Neuronal stem cell (in vitro differentiated cells): ENCODE data around the gene SMARCA5.
A peak's percentile ranks its signal among the peaks of the same experiment; 100 is the strongest.

Source experiments
- DNase-seq: peaks from one replicate; pipeline ENCODE4 v3.0.0-alpha.2; 2013; ENCODE audit warnings: low spot score
- H2AFZ ChIP-seq: one replicate; pipeline ENCODE4 v1.6.1; 2013; ENCODE audit warnings: mild to moderate bottlenecking, low read length, inconsistent platforms
- H2AK5ac ChIP-seq: 2 replicates; pipeline ENCODE4 v1.6.1; 2013; ENCODE audit warnings: low read depth, mild to moderate bottlenecking, inconsistent platforms, low read length, moderate library complexity, mixed read lengths
- H2BK120ac ChIP-seq: 2 replicates; pipeline ENCODE4 v1.6.1; 2013; ENCODE audit warnings: low read depth, mild to moderate bottlenecking, inconsistent platforms, low read length, moderate library complexity, mixed read lengths
- H2BK12ac ChIP-seq: one replicate; pipeline ENCODE4 v1.6.1; 2013; ENCODE audit warnings: low read length, inconsistent platforms
- H2BK15ac ChIP-seq: 2 replicates; pipeline ENCODE4 v1.6.1; 2013; ENCODE audit warnings: mild to moderate bottlenecking, low read length, inconsistent platforms, mixed read lengths
- H2BK5ac ChIP-seq: one replicate; pipeline ENCODE4 v1.6.1; 2013; ENCODE audit warnings: inconsistent platforms, mild to moderate bottlenecking, low read length, moderate library complexity
- H3K14ac ChIP-seq: one replicate; pipeline ENCODE4 v1.6.1; 2013; ENCODE audit warnings: low read length, inconsistent platforms
- H3K18ac ChIP-seq: 2 replicates; pipeline ENCODE4 v1.6.1; 2013; ENCODE audit warnings: low read length, inconsistent platforms
- H3K23ac ChIP-seq: 2 replicates; pipeline ENCODE4 v1.6.1; 2013; ENCODE audit warnings: low read depth, mild to moderate bottlenecking, mixed read lengths, low read length, inconsistent platforms; ENCODE audit not compliant: poor library complexity
- H3K27ac ChIP-seq: replicated peaks from 3 replicates; pipeline ENCODE4 v1.5.1; 2013; ENCODE audit warnings: low read length, inconsistent platforms
- H3K27me3 ChIP-seq, 3 experiments: 2 replicates each; pipeline ENCODE4 v1.6.1; 2013; ENCODE audit warnings: low read length in 3 of 3, mild to moderate bottlenecking in 2 of 3, inconsistent platforms in 1 of 3, low read depth in 1 of 3, mixed read lengths in 1 of 3, moderate library complexity in 1 of 3; ENCODE audit not compliant: control insufficient read depth in 3 of 3, insufficient read depth in 3 of 3
- H3K36me3 ChIP-seq, 2 donors: replicated peaks in 1 of 2; 2 replicates each; pipeline ENCODE4 v1.6.1; 2013; ENCODE audit warnings: low read length in 2 of 2; ENCODE audit not compliant: control insufficient read depth in 2 of 2, insufficient read depth in 2 of 2
- H3K4ac ChIP-seq: 2 replicates; pipeline ENCODE4 v1.6.1; 2013; ENCODE audit warnings: inconsistent platforms, mild to moderate bottlenecking, low read length, moderate library complexity
- H3K4me1 ChIP-seq, 2 donors: 1 replicate in 1 of 2; 2 replicates in 1 of 2; pipeline ENCODE4 v1.6.1; 2013; ENCODE audit warnings: low read length in 2 of 2, low read depth in 1 of 2; ENCODE audit not compliant: control insufficient read depth in 2 of 2, insufficient read depth in 1 of 2
- H3K4me2 ChIP-seq: one replicate; pipeline ENCODE4 v1.6.1; 2013; ENCODE audit warnings: mild to moderate bottlenecking, low read length, inconsistent platforms; ENCODE audit not compliant: insufficient read depth, poor library complexity, severe bottlenecking
- H3K4me3 ChIP-seq, 2 donors: 2 replicates each; pipeline ENCODE4 v1.5.1; 2013; ENCODE audit warnings: low read length in 2 of 2, mild to moderate bottlenecking in 2 of 2, inconsistent platforms in 1 of 2, moderate library complexity in 1 of 2
- H3K79me1 ChIP-seq: one replicate; pipeline ENCODE4 v1.6.1; 2013; ENCODE audit warnings: low read depth, mild to moderate bottlenecking, inconsistent platforms, low read length, moderate library complexity
- H3K9ac ChIP-seq: one replicate; pipeline ENCODE4 v1.6.1; 2013; ENCODE audit warnings: mild to moderate bottlenecking, low read depth, low read length, inconsistent platforms; ENCODE audit not compliant: poor library complexity
- H3K9me3 ChIP-seq, 2 donors: replicated peaks in 1 of 2; 2 replicates each; pipeline versions ENCODE3 to v1.6.1; 2013; ENCODE audit warnings: low read length in 2 of 2, mild to moderate bottlenecking in 2 of 2, inconsistent platforms in 1 of 2, low read depth in 1 of 2, mixed read lengths in 1 of 2, moderate library complexity in 1 of 2; ENCODE audit not compliant: control insufficient read depth in 2 of 2, insufficient read depth in 1 of 2
- H4K8ac ChIP-seq: one replicate; pipeline ENCODE4 v1.6.1; 2013; ENCODE audit warnings: low read depth, mild to moderate bottlenecking, inconsistent platforms, low read length, moderate library complexity
- H4K91ac ChIP-seq: one replicate; pipeline ENCODE4 v1.6.1; 2013; ENCODE audit warnings: low read length, low read depth, mild to moderate bottlenecking, inconsistent platforms; ENCODE audit not compliant: poor library complexity
- WGBS, 2 donors: extraction: QIAGEN DNeasy Blood & Tissue Kit; methylation state at CpG; one replicate each; pipeline ENCODE4 v1.1.7; 2013; ENCODE audit warnings: missing lambda C conversion rate in 2 of 2, mixed read lengths in 1 of 2; ENCODE audit not compliant: insufficient read length in 2 of 2, insufficient replicate concordance in 1 of 2; ENCODE audit errors: extremely low coverage in 2 of 2; 5-methylcytosine and 5-hydroxymethylcytosine counted together

Gene SMARCA5

GRCh38 chr4:143558823-143559756 lies 45.6 kb downstream of the SMARCA5 start:
- H3K4ac ChIP-seq, result no peak overlapping the region
- DNase-seq, result no peak
- H3K9ac ChIP-seq, result no peak overlapping the region
- H2BK120ac ChIP-seq, result peak overlapping the region; percentile 39
- H3K9me3 ChIP-seq, result peaks cover 0 to 5% of the 10 kb centered on the region in 2 donors
- peak overlapping the region; percentile 87 for H3K23ac ChIP-seq
- no peak overlapping the region for H2BK15ac ChIP-seq
- H2BK12ac ChIP-seq, result peak overlapping the region; percentile 53
- peak overlapping the region in 1 of 2 donors; percentile 9 for H3K4me3 ChIP-seq
- H4K8ac ChIP-seq, result no peak overlapping the region
- no peak overlapping the region for H2AFZ ChIP-seq
- H2BK5ac ChIP-seq, result no peak overlapping the region
- H3K27ac ChIP-seq, result no peak overlapping the region
- WGBS, 2 donors, result no CpG with 5 or more reads among the region's 57 CpGs
- H3K27me3 ChIP-seq, result no peaks in the 10 kb centered on the region
- no peak overlapping the region for H4K91ac ChIP-seq
- H3K4me1 ChIP-seq, result no peaks in the 10 kb centered on the region
- peak overlapping the region; percentile 13 for H3K18ac ChIP-seq
- no peaks in the 10 kb centered on the region for H3K79me1 ChIP-seq
- no peak overlapping the region for H3K14ac ChIP-seq
- H3K36me3 ChIP-seq, result peaks cover 6 to 30% of the 10 kb centered on the region in 2 donors
- H2AK5ac ChIP-seq, result peak overlapping the region; percentile 58
- no peak overlapping the region for H3K4me2 ChIP-seq

- Histone ChIP-seq H2BK12ac (peak overlapping the region; percentile 53), H3K27ac (no peak overlapping the region), H2AFZ (no peak overlapping the region), H3K4me2 (no peak overlapping the region), H3K4me1 (no peaks in the 10 kb centered on the region), H3K79me1 (no peaks in the 10 kb centered on the region), H3K4me3 (peak overlapping the region in 1 of 2 donors; percentile 9), H3K9ac (no peak overlapping the region), H2AK5ac (peak overlapping the region; percentile 58), H2BK15ac (no peak overlapping the region), H3K36me3 (peaks cover 6 to 23% of the 10 kb centered on the region in 2 donors), H4K8ac (no peak overlapping the region), H3K23ac (peak overlapping the region; percentile 87), H3K14ac (peak overlapping the region; percentile 89), H3K27me3 (no peaks in the 10 kb centered on the region), H2BK5ac (no peak overlapping the region), H3K18ac (peak overlapping the region; percentile 28), H2BK120ac (peak overlapping the region; percentile 39), H4K91ac (no peak overlapping the region), H3K9me3 (peaks cover 0 to 5% of the 10 kb centered on the region in 2 donors), H3K4ac (no peak overlapping the region)
- DNase-seq, result no peak
- no CpG with 5 or more reads among the region's 17 CpGs for WGBS, 2 donors
Measured at GRCh38 chr4:143559757-143560147, 46.2 kb downstream of the SMARCA5 start.

DNA sequence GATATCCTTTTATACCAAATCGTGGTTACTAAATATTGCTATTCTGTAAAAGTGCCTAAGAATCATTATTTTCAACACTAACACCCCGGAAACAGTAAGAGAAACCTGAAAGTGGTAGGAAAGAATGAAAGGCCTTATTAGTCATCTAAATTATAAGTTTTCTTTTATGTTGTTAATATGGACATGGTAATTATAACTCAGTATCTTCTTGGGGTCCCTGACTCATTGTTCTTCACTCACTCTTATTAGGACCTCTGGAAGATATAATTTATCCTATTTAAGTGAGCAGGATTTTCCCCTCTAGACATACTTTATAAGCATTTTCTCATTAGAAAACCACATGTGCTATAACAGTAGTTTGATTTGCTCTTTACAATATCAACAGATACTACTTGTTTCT lies 51.0 kb downstream of the SMARCA5 start:
- Histone ChIP-seq H2BK5ac (no peak overlapping the region), H2BK15ac (no peak overlapping the region), H4K8ac (no peak overlapping the region), H3K4ac (no peak overlapping the region), H3K79me1 (no peaks in the 10 kb centered on the region), H3K27ac (no peak overlapping the region), H2BK12ac (no peak overlapping the region), H3K4me3 (no peak overlapping the region), H3K4me2 (no peak overlapping the region), H4K91ac (no peak overlapping the region), H3K14ac (no peak overlapping the region), H3K36me3 (no peaks in the 10 kb centered on the region), H3K18ac (no peak overlapping the region), H3K9me3 (peaks cover 0 to 4% of the 10 kb centered on the region in 2 donors), H3K23ac (no peak overlapping the region), H2AFZ (no peak overlapping the region), H3K4me1 (no peaks in the 10 kb centered on the region), H2BK120ac (no peak overlapping the region), H2AK5ac (no peak overlapping the region), H3K9ac (no peak overlapping the region), H3K27me3 (no peaks in the 10 kb centered on the region)
- no CpG with 5 or more reads among the region's 2 CpGs for WGBS, 2 donors
- no peak for DNase-seq

DNA sequence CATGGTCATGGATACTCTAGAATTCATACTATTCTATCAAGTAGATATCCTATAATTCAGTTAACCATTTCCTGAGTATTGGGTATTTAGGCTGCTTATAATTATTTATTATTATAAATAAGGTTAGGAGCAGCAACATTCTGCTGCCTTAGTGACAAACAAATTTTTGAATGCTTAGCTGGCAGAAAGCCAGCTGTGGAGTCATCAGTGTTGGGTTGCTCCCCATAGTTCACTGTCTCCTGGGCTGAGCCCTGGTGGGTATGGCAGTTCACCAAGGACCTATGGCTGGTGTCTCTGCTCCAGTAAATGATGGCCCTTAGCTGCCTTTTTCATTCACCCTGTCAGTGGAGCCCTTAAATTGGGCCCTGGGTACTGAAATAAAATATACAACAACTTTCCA lies 61.8 kb downstream of the SMARCA5 start:
- Histone ChIP-seq H4K91ac (no peak overlapping the region), H2AK5ac (no peak overlapping the region), H4K8ac (no peak overlapping the region), H3K4me3 (no peak overlapping the region), H2AFZ (no peak overlapping the region), H2BK15ac (no peak overlapping the region), H3K23ac (no peak overlapping the region), H2BK120ac (no peak overlapping the region), H3K9ac (no peak overlapping the region), H3K4ac (no peak overlapping the region), H3K36me3 (no peaks in the 10 kb centered on the region), H3K9me3 (no peaks in the 10 kb centered on the region), H3K18ac (no peak overlapping the region), H3K79me1 (no peaks in the 10 kb centered on the region), H3K27me3 (no peaks in the 10 kb centered on the region), H2BK12ac (no peak overlapping the region), H3K14ac (no peak overlapping the region), H3K4me1 (no peaks in the 10 kb centered on the region), H3K27ac (no peak overlapping the region), H3K4me2 (no peak overlapping the region), H2BK5ac (no peak overlapping the region)
- no peak for DNase-seq
